HFFc6 (cell line): ENCODE results near the gene DCT. TPM values are rescaled to one million over a fixed set of nuclear protein-coding genes. Genes with fewer than 3 reads are reported as not detected.

ENCODE experiments used
- DNase-seq: peaks from one replicate; pipeline ENCODE4 v3.0.0-alpha.2; 2018
- H3K27ac Mint-ChIP-seq: 2 replicates; pipeline ENCODE4 v1.8.0; 2020; ENCODE audit warnings: mild to moderate bottlenecking, mixed read lengths
- H3K27me3 Mint-ChIP-seq: 2 replicates; pipeline ENCODE4 v1.8.0; 2021; ENCODE audit warnings: mild to moderate bottlenecking, moderate library complexity, mixed read lengths; ENCODE audit not compliant: insufficient read depth
- H3K36me3 Mint-ChIP-seq: 2 replicates; pipeline ENCODE4 v1.8.0; 2021; ENCODE audit warnings: low read depth, mixed read lengths
- H3K4me1 Mint-ChIP-seq: 2 replicates; pipeline ENCODE4 v1.8.0; 2020; ENCODE audit warnings: low read depth, mixed read lengths
- H3K4me3 Mint-ChIP-seq: 2 replicates; pipeline ENCODE4 v1.8.0; 2020; ENCODE audit warnings: mild to moderate bottlenecking, moderate library complexity, mixed read lengths
- H3K9me3 Mint-ChIP-seq: 2 replicates; pipeline ENCODE4 v1.8.0; 2020; ENCODE audit warnings: mild to moderate bottlenecking, mixed read lengths
- CTCF ChIP-seq: fragments of 200-600 bp; sonication (generic); IDR thresholded peaks from 2 replicates; pipeline ENCODE4 v1.5.0; 2021; ENCODE audit warnings: antibody characterized with exemption, mild to moderate bottlenecking
- total RNA-seq, 6 experiments: library from RNA; stranded (reverse); fragmentation: NEBNext Ultra II Directional; extraction: Animal tissue kit (Norgen Biotek cat#: 25700); gene quantifications; 2 replicates in 1 of 6; 3 replicates in 5 of 6; pipeline ENCODE4 v1.2.3, GENCODE V29; 2021

DCT gene
- total RNA-seq, 6 experiments from 2014 or later = not detected

- no peak overlapping the region for H3K4me3 Mint-ChIP-seq
- peaks cover 14% of the 10 kb centered on the region for H3K4me1 Mint-ChIP-seq
- H3K27ac Mint-ChIP-seq = no peak overlapping the region
- H3K9me3 Mint-ChIP-seq = no peaks in the 10 kb centered on the region
- peaks cover 3% of the 10 kb centered on the region for H3K27me3 Mint-ChIP-seq
- TF ChIP-seq CTCF = no peak
- no peak for DNase-seq
- no peaks in the 10 kb centered on the region for H3K36me3 Mint-ChIP-seq
Observed at GRCh38 chr13:94417294-94417693, 62.2 kb downstream of the DCT start.

GRCh38 chr13:94416454-94417080 lies 62.9 kb downstream of the DCT start:
- Mint-ChIP-seq H3K27me3 (peaks cover 3% of the 10 kb centered on the region), H3K4me3 (no peak overlapping the region), H3K4me1 (peaks cover 14% of the 10 kb centered on the region), H3K36me3 (no peaks in the 10 kb centered on the region), H3K9me3 (no peaks in the 10 kb centered on the region), H3K27ac (no peak overlapping the region)
- DNase-seq = no peak
- TF ChIP-seq CTCF = peak; percentile 67

GRCh38 chr13:94415500-94416237 lies 63.8 kb downstream of the DCT start:
- Mint-ChIP-seq H3K9me3 (no peaks in the 10 kb centered on the region), H3K36me3 (no peaks in the 10 kb centered on the region), H3K27me3 (peaks cover 3% of the 10 kb centered on the region), H3K4me3 (no peak overlapping the region), H3K4me1 (peaks cover 14% of the 10 kb centered on the region), H3K27ac (no peak overlapping the region)
- no peak for TF ChIP-seq CTCF
- DNase-seq = no peak

GRCh38 chr13:94414708-94415107 lies 64.8 kb downstream of the DCT start:
- no peak for TF ChIP-seq CTCF
- Mint-ChIP-seq H3K36me3 (no peaks in the 10 kb centered on the region), H3K9me3 (no peaks in the 10 kb centered on the region), H3K4me3 (no peak overlapping the region), H3K27ac (no peak overlapping the region), H3K4me1 (peaks cover 13% of the 10 kb centered on the region), H3K27me3 (peaks cover 3% of the 10 kb centered on the region)
- DNase-seq = no peak

DNA sequence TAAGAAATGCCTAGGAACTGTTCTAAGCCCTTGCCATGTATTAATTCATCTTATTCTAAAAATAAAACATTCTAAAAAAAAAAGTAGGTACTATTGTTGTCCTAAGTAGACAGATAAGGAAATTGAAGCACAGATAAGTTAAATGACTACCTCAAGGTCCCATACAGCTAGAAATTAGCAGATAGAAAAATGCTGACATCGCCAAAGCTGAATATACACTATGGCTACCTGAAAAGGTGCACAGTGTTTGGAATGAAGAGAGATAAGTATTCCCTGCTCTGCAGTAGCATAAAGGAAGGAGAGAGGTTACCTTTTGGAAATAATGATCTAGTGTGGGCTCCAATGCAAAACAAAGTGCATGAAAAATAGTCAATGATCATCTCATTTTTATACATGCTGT lies 65.3 kb downstream of the DCT start:
- Mint-ChIP-seq H3K27ac (no peak overlapping the region), H3K9me3 (no peaks in the 10 kb centered on the region), H3K4me3 (no peak overlapping the region), H3K4me1 (peaks cover 7% of the 10 kb centered on the region), H3K27me3 (peaks cover 3% of the 10 kb centered on the region), H3K36me3 (no peaks in the 10 kb centered on the region)
- no peak for DNase-seq
- no peak for TF ChIP-seq CTCF
